ENCODE data around the gene TUBA1C.

The TUBA1C gene

GRCh38 chr12:49283541-49284429, 18.9 kb downstream of the TUBA1C start:
- TF ChIP-seq FOXP2 (optimal IDR thresholded peaks at IDR 0.05; ENCODE audit: borderline replicate concordance, extremely low read depth, extremely low read length, insufficient read depth) (no peak), TAF1 (IDR thresholded peaks at IDR 0.05; ENCODE audit: borderline replicate concordance, insufficient read depth, low read length) (no peak), SIN3A (IDR thresholded peaks at IDR 0.05; ENCODE audit: borderline replicate concordance, insufficient read depth, low read length) (no peak), REST (IDR thresholded peaks at IDR 0.05; ENCODE audit: insufficient read depth in 1 of 2, low read depth in 2 of 2, low read length in 2 of 2) (no peak), POLR2AphosphoS5 (IDR thresholded peaks at IDR 0.05; ENCODE audit: low read depth, low read length) (no peak)

- TF ChIP-seq FOXP2 (optimal IDR thresholded peaks at IDR 0.05; ENCODE audit: borderline replicate concordance, extremely low read depth, extremely low read length, insufficient read depth): no peak
- no peak for TF ChIP-seq POLR2AphosphoS5 (IDR thresholded peaks at IDR 0.05; ENCODE audit: low read depth, low read length)
- no peak for TF ChIP-seq REST (IDR thresholded peaks at IDR 0.05; ENCODE audit: insufficient read depth in 1 of 2, low read depth in 2 of 2, low read length in 2 of 2)
- TF ChIP-seq SIN3A (IDR thresholded peaks at IDR 0.05; ENCODE audit: borderline replicate concordance, insufficient read depth, low read length): no peak
- TF ChIP-seq TAF1 (IDR thresholded peaks at IDR 0.05; ENCODE audit: borderline replicate concordance, insufficient read depth, low read length): no peak
Observed at GRCh38 chr12:49284672-49285071, 19.8 kb downstream of the TUBA1C start.

DNA sequence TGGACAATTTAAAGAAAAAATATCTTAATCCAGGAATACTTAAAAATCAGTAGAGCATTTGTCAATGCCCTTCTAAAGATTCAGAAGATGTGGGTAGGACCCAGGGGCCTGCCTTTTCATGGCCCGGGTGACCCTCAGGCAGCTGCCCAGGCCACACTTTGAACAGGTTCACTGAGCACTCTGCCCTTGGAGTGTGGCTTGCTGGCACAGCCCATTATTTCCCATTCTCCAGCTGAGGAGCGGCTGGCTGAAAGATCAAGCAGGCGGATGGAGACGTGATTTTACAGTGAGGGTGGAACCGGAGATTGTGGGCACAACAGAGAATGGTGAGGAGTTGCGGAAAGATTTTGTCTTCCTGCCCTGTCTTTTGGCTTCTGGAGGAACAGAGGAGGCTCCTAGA, 23.0 kb downstream of the TUBA1C start:
- no peak for TF ChIP-seq REST (IDR thresholded peaks at IDR 0.05; ENCODE audit: insufficient read depth in 1 of 2, low read depth in 2 of 2, low read length in 2 of 2)
- TF ChIP-seq TAF1 (IDR thresholded peaks at IDR 0.05; ENCODE audit: borderline replicate concordance, insufficient read depth, low read length): no peak
- TF ChIP-seq SIN3A (IDR thresholded peaks at IDR 0.05; ENCODE audit: borderline replicate concordance, insufficient read depth, low read length): no peak
- TF ChIP-seq POLR2AphosphoS5 (IDR thresholded peaks at IDR 0.05; ENCODE audit: low read depth, low read length): no peak
- no peak for TF ChIP-seq FOXP2 (optimal IDR thresholded peaks at IDR 0.05; ENCODE audit: borderline replicate concordance, extremely low read depth, extremely low read length, insufficient read depth)

GRCh38 chr12:49288412-49288853, 23.6 kb downstream of the TUBA1C start:
- TF ChIP-seq POLR2AphosphoS5 (IDR thresholded peaks at IDR 0.05; ENCODE audit: low read depth, low read length): no peak

- no peak for TF ChIP-seq TAF1 (IDR thresholded peaks at IDR 0.05; ENCODE audit: borderline replicate concordance, insufficient read depth, low read length)
- no peak for TF ChIP-seq SIN3A (IDR thresholded peaks at IDR 0.05; ENCODE audit: borderline replicate concordance, insufficient read depth, low read length)
- TF ChIP-seq REST (IDR thresholded peaks at IDR 0.05; ENCODE audit: insufficient read depth in 1 of 2, low read depth in 2 of 2, low read length in 2 of 2): no peak
- no peak for TF ChIP-seq FOXP2 (optimal IDR thresholded peaks at IDR 0.05; ENCODE audit: borderline replicate concordance, extremely low read depth, extremely low read length, insufficient read depth)
- TF ChIP-seq POLR2AphosphoS5 (IDR thresholded peaks at IDR 0.05; ENCODE audit: low read depth, low read length): no peak
Observed at GRCh38 chr12:49288922-49289555, 24.2 kb downstream of the TUBA1C start.
